Neural progenitor cell (in vitro differentiated cells): ENCODE results near the gene GARIN5A. TPM values are rescaled to one million over a fixed set of nuclear protein-coding genes. Genes with fewer than 3 reads are reported as not detected.

Experiments
- DNase-seq: peaks from one replicate; pipeline ENCODE4 v3.0.0-alpha.2; 2016; ENCODE audit warnings: low spot score
- H2AFZ ChIP-seq: fragments of 200-600 bp; sonication (generic); replicated peaks from 2 replicates; pipeline ENCODE4 v1.6.1; 2016; ENCODE audit warnings: antibody characterized with exemption
- H3F3A ChIP-seq: fragments of 200-600 bp; sonication (generic); 2 replicates; pipeline ENCODE4 v1.6.1; 2016; ENCODE audit warnings: antibody characterized with exemption, low read depth
- H3K27ac ChIP-seq: fragments of 200-600 bp; sonication (generic); 2 replicates; pipeline ENCODE4 v1.5.1; 2016; ENCODE audit warnings: mild to moderate bottlenecking
- H3K27me3 ChIP-seq: fragments of 200-600 bp; sonication (generic); 2 replicates; pipeline ENCODE4 v1.6.1; 2016; ENCODE audit warnings: mild to moderate bottlenecking, moderate library complexity
- H3K36me3 ChIP-seq: fragments of 200-600 bp; sonication (generic); 2 replicates; pipeline ENCODE4 v1.5.1; 2016
- H3K4me1 ChIP-seq: fragments of 200-600 bp; sonication (generic); 2 replicates; pipeline ENCODE4 v1.6.1; 2016; ENCODE audit warnings: mixed run types
- H3K4me2 ChIP-seq: fragments of 200-600 bp; sonication (generic); 2 replicates; pipeline ENCODE4 v1.6.1; 2016
- H3K4me3 ChIP-seq: fragments of 200-600 bp; sonication (generic); 2 replicates; pipeline ENCODE4 v1.5.1; 2016
- H3K79me2 ChIP-seq: fragments of 200-600 bp; sonication (generic); 2 replicates; pipeline ENCODE4 v1.6.1; 2016; ENCODE audit warnings: low read depth
- H3K9ac ChIP-seq: fragments of 200-600 bp; sonication (generic); 2 replicates; pipeline ENCODE4 v1.6.1; 2016
- H3K9me3 ChIP-seq: fragments of 200-600 bp; sonication (generic); 2 replicates; pipeline ENCODE4 v1.5.1; 2016; ENCODE audit warnings: low read depth
- H4K20me1 ChIP-seq: fragments of 200-600 bp; sonication (generic); 2 replicates; pipeline ENCODE4 v1.6.1; 2016; ENCODE audit warnings: low read depth
- H3K27ac Mint-ChIP-seq: 3 replicates; pipeline ENCODE4 v1.8.0; 2021; ENCODE audit warnings: mixed read lengths
- H3K27me3 Mint-ChIP-seq: 2 replicates; pipeline ENCODE4 v1.8.0; 2022; ENCODE audit warnings: low read depth, mild to moderate bottlenecking, inconsistent platforms, moderate library complexity, mixed read lengths; ENCODE audit not compliant: insufficient read depth
- H3K36me3 Mint-ChIP-seq: 3 replicates; pipeline ENCODE4 v1.8.0; 2021; ENCODE audit warnings: mixed read lengths
- H3K4me1 Mint-ChIP-seq: 3 replicates; pipeline ENCODE4 v1.8.0; 2021; ENCODE audit warnings: mixed read lengths
- H3K4me3 Mint-ChIP-seq: 3 replicates; pipeline ENCODE4 v1.8.0; 2021; ENCODE audit warnings: mild to moderate bottlenecking, moderate library complexity, mixed read lengths
- H3K9me3 Mint-ChIP-seq: 3 replicates; pipeline ENCODE4 v1.8.0; 2020; ENCODE audit warnings: mixed read lengths
- EZH2 ChIP-seq: fragments of 200-600 bp; sonication (generic); IDR thresholded peaks from 2 replicates; pipeline ENCODE4 v1.6.1; 2017; ENCODE audit warnings: antibody characterized with exemption, mild to moderate bottlenecking, moderate library complexity
- EZH2phosphoT487 ChIP-seq: fragments of 200-600 bp; sonication (generic); IDR thresholded peaks from 2 replicates; pipeline ENCODE4 v1.6.1; 2017; ENCODE audit warnings: antibody characterized with exemption
- total RNA-seq: library from RNA; depleted of rRNA; stranded (reverse); fragments of >200 nt; gene quantifications from 2 replicates; pipeline ENCODE4 v1.2.3, GENCODE V29; 2015; ENCODE audit warnings: low replicate concordance
- TF ChIP-seq, protein P1 (sequence below): fragments of 200-600 bp; sonication (generic); IDR thresholded peaks from 2 replicates; pipeline ENCODE4 v1.5.1; 2017; ENCODE audit warnings: antibody characterized with exemption, mild to moderate bottlenecking

GARIN5A gene
- total RNA-seq, 1 donor from 2014 or later, result 5.6 TPM

DNA sequence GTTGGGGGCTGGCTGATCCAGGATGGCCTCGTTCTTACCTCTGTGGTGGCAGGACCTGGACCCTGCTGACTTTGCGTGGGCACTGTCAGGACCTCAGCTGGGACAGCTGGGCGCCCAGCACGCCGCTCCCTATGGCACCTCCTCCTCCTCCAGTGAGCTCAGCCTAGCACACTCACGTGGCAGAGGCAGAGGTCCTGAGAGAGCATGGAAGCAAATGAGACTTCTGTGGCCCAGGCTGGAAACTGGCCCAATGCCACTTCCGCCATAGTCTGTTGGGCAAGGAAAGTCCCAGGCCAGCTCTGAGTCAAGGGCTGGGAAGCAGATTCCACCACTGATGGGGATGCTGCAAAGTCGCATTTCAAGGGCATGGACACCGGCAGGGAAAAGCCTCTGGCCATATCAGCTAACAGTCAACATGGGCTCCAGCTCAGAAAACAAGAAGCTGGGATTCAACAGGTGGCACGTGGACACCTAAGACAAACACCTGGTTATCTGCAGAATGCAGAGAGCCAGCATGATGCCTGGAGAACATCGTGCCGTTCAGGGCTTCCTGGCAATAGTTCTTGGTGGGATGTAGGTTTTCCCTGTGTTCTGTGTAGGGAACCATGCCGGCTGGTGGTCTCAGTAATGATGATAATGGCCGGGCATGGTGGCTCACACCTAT, 27.3 kb downstream of the GARIN5A start:
- H4K20me1 ChIP-seq, result no peaks in the 10 kb centered on the region
- H3F3A ChIP-seq, result no peaks in the 10 kb centered on the region
- no peak overlapping the region for H2AFZ ChIP-seq
- Mint-ChIP-seq H3K27me3 (peaks cover 10% of the 10 kb centered on the region), H3K9me3 (peaks cover 9% of the 10 kb centered on the region), H3K27ac (no peak overlapping the region), H3K4me1 (peaks cover 2% of the 10 kb centered on the region), H3K36me3 (no peaks in the 10 kb centered on the region), H3K4me3 (no peak overlapping the region)
- H3K27me3 ChIP-seq, result no peaks in the 10 kb centered on the region
- no peak overlapping the region for H3K4me2 ChIP-seq
- H3K79me2 ChIP-seq, result no peaks in the 10 kb centered on the region
- H3K4me3 ChIP-seq, result no peak overlapping the region
- TF ChIP-seq, protein P1, sequence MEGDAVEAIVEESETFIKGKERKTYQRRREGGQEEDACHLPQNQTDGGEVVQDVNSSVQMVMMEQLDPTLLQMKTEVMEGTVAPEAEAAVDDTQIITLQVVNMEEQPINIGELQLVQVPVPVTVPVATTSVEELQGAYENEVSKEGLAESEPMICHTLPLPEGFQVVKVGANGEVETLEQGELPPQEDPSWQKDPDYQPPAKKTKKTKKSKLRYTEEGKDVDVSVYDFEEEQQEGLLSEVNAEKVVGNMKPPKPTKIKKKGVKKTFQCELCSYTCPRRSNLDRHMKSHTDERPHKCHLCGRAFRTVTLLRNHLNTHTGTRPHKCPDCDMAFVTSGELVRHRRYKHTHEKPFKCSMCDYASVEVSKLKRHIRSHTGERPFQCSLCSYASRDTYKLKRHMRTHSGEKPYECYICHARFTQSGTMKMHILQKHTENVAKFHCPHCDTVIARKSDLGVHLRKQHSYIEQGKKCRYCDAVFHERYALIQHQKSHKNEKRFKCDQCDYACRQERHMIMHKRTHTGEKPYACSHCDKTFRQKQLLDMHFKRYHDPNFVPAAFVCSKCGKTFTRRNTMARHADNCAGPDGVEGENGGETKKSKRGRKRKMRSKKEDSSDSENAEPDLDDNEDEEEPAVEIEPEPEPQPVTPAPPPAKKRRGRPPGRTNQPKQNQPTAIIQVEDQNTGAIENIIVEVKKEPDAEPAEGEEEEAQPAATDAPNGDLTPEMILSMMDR, result no peak
- no peak for TF ChIP-seq EZH2phosphoT487
- TF ChIP-seq EZH2, result no peak
- H3K27ac ChIP-seq, result no peak overlapping the region
- H3K4me1 ChIP-seq, result no peaks in the 10 kb centered on the region
- H3K36me3 ChIP-seq, result no peaks in the 10 kb centered on the region
- H3K9ac ChIP-seq, result no peak overlapping the region
- no peak for DNase-seq
- H3K9me3 ChIP-seq, result no peaks in the 10 kb centered on the region

DNA sequence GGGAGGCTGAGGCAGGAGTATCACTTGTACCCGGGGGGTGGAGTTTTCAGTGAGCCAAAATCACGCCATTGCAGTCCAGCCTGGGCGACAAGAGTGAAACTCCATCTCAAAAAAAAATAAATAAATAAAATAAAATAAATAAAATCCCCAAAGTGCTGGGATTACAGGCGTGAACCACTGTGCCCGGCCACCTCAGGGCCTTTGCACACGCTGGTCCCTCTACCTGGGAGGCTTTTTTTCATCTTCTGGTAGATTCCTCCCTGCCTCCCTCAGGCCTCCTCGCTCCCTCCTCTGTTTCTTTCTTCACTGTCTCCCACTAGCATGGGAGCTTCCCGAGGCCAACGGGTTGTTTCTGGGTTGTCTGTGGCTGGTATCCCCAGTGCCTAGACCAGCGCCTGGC, 28.9 kb downstream of the GARIN5A start:
- Histone ChIP-seq H4K20me1 (no peaks in the 10 kb centered on the region), H3K27me3 (no peaks in the 10 kb centered on the region), H3K79me2 (no peaks in the 10 kb centered on the region), H3K27ac (no peak overlapping the region), H3K9ac (no peak overlapping the region), H3K4me2 (no peak overlapping the region), H3K9me3 (no peaks in the 10 kb centered on the region), H3K4me3 (no peak overlapping the region), H3K36me3 (no peaks in the 10 kb centered on the region), H3K4me1 (no peaks in the 10 kb centered on the region), H2AFZ (no peak overlapping the region), H3F3A (no peaks in the 10 kb centered on the region)
- H3K27ac Mint-ChIP-seq, result no peak overlapping the region
- H3K4me1 Mint-ChIP-seq, result peaks cover 2% of the 10 kb centered on the region
- TF ChIP-seq EZH2phosphoT487 (no peak), EZH2 (no peak)
- TF ChIP-seq, protein P1, result no peak
- peaks cover 17% of the 10 kb centered on the region for H3K27me3 Mint-ChIP-seq
- H3K9me3 Mint-ChIP-seq, result peaks cover 6% of the 10 kb centered on the region
- no peak for DNase-seq
- H3K36me3 Mint-ChIP-seq, result no peaks in the 10 kb centered on the region
- no peak overlapping the region for H3K4me3 Mint-ChIP-seq

DNA sequence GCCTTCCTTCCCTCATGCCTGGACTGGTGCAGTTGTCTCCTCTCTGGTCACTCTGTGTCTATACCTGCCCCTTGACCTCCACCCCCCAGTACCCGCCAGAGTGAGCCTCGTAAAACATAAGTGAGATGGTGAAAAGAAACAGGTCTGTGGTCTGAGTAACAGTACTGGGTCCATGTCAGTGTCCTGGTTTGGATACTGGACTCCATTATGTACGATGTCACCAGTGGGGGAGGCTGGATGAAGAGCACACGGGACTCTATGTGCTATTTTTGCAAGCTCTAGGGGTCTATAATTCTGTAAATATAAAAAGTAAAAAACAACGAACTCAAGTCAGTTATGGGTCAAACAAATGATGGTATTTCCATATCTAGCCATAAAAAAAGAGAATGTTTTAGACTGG, 29.6 kb downstream of the GARIN5A start:
- TF ChIP-seq EZH2, result no peak
- no peak for TF ChIP-seq EZH2phosphoT487
- TF ChIP-seq, protein P1, result no peak
- Mint-ChIP-seq H3K27ac (peak overlapping the region; percentile 62), H3K4me3 (no peak overlapping the region), H3K27me3 (peaks cover 17% of the 10 kb centered on the region), H3K4me1 (peaks cover 2% of the 10 kb centered on the region), H3K36me3 (no peaks in the 10 kb centered on the region), H3K9me3 (peaks cover 6% of the 10 kb centered on the region)
- Histone ChIP-seq H3K4me3 (no peak overlapping the region), H3K9me3 (no peaks in the 10 kb centered on the region), H3K4me2 (no peak overlapping the region), H3F3A (no peaks in the 10 kb centered on the region), H3K79me2 (no peaks in the 10 kb centered on the region), H3K4me1 (no peaks in the 10 kb centered on the region), H3K36me3 (no peaks in the 10 kb centered on the region), H3K9ac (no peak overlapping the region), H4K20me1 (no peaks in the 10 kb centered on the region), H3K27me3 (no peaks in the 10 kb centered on the region), H3K27ac (no peak overlapping the region), H2AFZ (no peak overlapping the region)
- DNase-seq, result no peak
